Erythroblast (primary cell): Measurements from ENCODE around the gene PYGL.

ENCODE experiments used
- GATA1 ChIP-seq: IDR thresholded peaks from 2 replicates; pipeline ENCODE4 v1.6.1; 2011; ENCODE audit warnings: low read depth, mild to moderate bottlenecking, control low read depth, low read length, moderate library complexity
- POLR2A ChIP-seq: IDR thresholded peaks from 2 replicates; pipeline ENCODE4 v1.6.1; 2011; ENCODE audit warnings: mild to moderate bottlenecking, low read length

DNA sequence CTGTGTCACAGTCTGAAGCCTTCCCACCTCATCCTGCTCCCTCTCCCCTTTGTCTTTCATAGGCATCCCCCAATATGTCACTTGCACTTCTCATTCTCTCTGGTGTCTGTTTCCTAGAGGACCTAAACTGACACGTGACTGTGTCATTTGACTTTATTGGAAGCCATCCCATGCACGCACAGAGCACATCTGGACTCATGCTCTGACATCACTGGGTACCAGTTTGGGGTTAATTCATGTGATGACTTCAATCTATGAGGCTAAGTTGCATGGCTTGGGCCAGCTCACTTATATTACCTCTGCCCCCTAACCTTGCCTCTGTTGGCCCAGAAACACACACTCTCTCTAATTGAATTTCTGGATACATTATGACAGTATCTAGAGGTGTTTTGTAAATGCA lies 21.5 kb downstream of the PYGL start:
- no peak for TF ChIP-seq POLR2A
- TF ChIP-seq GATA1 = no peak
